Measurements from ENCODE around the gene APPL2.

DNA sequence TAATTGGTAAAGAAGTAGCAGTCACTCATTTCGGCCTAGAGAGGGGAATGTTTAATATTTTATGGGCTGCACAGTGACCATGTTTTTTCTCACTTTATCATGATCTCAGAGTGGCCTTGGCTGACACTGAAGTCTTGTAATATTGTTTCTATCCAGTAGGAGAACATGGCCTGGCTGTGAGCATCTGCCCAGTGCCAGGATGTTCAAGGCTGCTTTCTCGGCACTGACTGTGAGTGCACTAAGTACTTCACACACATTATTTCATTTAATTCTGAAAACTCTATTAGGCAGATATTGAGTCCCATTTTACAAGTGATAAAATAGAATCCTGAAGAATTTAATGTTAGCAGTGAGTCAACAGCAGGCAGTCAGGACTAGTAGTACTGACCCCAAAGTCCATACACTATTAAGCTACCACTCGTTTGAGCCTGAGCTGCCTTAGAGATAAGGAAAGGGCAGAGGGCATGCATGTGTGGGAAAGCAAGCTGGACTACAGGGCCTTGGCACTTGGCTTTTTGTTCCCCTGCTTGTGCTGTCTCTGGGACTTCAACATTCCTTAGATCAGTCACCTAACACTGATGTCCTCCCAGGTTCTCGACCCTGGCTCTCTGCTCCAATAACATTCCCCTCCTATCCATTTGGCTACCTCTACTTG is 42.2 kb upstream of the APPL2 start:
- TF ChIP-seq, protein P1, sequence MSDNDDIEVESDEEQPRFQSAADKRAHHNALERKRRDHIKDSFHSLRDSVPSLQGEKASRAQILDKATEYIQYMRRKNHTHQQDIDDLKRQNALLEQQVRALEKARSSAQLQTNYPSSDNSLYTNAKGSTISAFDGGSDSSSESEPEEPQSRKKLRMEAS (CRISPR knock-in tag; IDR thresholded peaks at IDR 0.05), result no peak
- TF ChIP-seq, protein P2, sequence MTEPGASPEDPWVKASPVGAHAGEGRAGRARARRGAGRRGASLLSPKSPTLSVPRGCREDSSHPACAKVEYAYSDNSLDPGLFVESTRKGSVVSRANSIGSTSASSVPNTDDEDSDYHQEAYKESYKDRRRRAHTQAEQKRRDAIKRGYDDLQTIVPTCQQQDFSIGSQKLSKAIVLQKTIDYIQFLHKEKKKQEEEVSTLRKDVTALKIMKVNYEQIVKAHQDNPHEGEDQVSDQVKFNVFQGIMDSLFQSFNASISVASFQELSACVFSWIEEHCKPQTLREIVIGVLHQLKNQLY (CRISPR knock-in tag; IDR thresholded peaks at IDR 0.05), result no peak
